Stimulated activated CD4-positive, alpha-beta T cell treated with anti-CD3 and anti-CD28 coated beads, Interleukin-2, amount 100 ng/mL, for 4 hours (primary cell): ENCODE measurements around the gene ISG20L2.

Experiments
- DNase-seq: peaks from one replicate; pipeline ENCODE4 v3.0.0-alpha.2; 2020; ENCODE audit warnings: low read depth

The ISG20L2 gene

GRCh38 chr1:156740741-156741480 is 12.3 kb upstream of the ISG20L2 start, which contains the start of gene MRPL24:
Gene MRPL24, minus strand, starts transcription at chr1:156741088. Its CDS starts 2,384 bp downstream, at chr1:156738704.
- DNase-seq: peak; percentile 95

DNA sequence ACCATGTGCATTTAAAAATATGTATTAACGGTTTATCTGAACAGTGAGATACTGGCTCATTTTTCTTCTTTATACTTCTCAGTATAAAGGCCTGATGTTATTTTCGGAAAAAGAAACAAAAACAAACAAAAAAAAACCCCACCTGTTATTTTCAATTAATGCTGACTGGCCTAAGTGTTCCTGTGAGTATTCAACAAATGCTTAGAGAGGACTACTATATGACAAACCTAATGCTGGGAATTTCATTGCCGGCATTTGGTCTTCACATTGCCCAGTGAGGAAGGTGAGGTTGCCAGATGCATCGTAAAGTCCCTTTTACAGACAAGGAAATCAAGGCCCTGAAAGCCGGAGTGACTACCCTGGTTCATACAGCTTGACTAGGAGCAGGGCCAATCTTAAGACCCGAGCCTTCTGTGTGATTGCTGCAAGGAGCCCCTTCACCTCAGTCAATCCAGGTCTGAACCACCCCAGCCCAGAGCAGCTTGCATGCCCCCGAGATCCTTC is 11.7 kb upstream of the ISG20L2 start:
- DNase-seq: no peak

DNA sequence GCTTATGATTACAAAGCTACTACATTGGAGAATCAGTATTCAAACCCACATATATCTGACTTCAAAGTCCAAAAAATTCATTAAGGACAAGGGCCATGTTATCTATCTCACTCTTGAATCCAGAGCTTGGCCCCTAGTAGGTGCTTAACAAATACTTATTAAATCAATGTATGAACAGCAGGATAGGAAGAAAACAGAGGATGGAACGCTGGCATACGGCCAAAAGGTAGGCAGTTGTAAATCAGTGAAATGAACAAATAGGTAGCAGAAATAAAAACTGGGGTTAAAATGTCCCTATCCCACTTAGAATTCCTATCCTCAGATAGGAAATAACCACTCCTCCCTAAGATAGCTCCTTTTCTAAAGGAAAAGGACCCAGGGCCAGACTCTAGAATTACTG is 10.3 kb upstream of the ISG20L2 start:
- no peak for DNase-seq

- DNase-seq: no peak
Observed at GRCh38 chr1:156738407-156738806, 9.8 kb upstream of the ISG20L2 start.

- DNase-seq: no peak
Observed at GRCh38 chr1:156733989-156734584, 5.5 kb upstream of the ISG20L2 start.

DNA sequence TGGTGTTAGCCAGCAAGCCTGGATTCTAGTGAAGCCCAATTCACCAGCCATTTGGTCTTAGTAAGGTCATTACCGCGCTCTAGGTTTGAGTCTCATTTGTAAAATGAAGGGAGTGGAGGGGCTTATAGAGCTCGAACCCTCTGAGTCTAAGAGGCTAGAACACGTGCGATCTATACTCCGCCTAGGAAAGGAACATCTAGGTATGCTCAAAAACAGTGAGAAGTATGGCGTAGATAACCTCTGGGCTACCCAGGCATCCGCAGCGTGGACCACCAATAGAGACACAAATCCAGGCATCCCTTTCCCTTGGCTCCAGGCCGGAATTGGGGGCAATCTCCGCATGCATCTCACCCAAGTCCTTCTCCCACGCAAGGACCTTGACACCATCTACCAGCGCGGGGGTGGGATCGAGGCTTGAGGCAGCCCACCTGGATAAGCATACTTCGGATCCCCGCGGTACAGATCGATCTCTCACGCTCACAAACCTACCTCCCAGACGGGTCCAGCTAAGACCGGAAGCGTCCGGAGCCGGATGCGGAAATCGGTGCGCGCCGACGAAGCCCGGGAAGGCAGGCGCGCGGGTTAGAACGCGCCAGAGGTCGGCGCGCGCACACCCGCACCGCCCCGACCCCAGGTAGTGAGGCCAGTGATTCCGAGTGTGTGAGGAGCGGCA is 504 bp downstream of the ISG20L2 start, which contains the start of gene METTL25B:
Gene METTL25B (plus strand): TSS at position 544 of the 673 bp plus-strand sequence. CDS start 636 bp downstream, outside the sequence.
- peak; percentile 57 for DNase-seq

DNA sequence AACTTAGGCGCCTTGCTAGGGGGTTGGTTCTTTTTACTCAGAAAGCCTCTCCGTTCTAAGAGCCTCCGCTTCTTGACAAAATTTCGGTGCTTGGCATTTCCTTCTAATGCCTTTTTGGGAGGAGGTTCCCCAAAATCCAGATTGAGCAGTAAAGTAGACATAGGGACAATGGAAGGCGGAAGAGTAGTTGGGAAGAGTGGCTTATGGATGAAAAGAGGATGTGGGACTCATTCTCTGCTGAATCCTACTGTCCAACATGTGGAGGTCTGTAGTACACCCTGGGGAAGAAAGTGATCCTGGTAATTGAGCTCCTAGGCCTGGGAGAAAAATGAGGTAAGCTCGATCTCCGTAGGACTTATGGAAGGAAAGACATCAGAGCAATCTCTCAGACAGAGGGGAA is 1.1 kb downstream of the ISG20L2 start:
- DNase-seq: no peak

DNA sequence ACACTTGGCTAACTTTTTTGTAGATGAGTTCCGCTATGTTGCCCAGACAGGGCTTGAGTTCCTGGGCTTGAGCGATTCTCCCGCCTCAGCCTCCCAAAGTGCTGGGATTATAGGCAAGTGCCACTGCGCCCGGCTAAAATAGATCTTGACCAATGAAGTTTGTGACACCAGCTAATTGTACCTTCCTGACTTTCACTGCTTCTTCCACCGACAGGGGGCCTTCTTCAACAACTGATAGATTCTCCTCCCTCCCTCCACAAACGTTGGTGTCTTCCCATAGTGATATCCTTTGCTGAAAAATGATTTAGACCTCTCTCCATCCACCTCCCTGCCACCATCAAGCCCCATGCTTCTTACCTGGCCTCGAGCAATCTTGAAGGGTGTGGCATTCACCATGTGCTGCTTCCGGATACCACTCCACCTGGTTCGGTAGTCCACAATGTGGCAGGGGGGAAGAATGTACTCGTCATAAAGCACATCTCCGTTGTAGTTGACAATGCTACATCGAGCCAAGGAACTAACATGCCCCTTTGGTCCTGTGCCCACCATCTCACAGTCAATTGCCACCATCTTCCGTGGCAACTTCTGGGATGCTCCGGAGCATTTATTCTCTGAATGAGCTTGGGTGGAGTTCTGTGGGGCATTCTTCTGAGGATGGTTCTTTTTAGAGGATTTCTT is 1.9 kb downstream of the ISG20L2 start:
- no peak for DNase-seq

DNA sequence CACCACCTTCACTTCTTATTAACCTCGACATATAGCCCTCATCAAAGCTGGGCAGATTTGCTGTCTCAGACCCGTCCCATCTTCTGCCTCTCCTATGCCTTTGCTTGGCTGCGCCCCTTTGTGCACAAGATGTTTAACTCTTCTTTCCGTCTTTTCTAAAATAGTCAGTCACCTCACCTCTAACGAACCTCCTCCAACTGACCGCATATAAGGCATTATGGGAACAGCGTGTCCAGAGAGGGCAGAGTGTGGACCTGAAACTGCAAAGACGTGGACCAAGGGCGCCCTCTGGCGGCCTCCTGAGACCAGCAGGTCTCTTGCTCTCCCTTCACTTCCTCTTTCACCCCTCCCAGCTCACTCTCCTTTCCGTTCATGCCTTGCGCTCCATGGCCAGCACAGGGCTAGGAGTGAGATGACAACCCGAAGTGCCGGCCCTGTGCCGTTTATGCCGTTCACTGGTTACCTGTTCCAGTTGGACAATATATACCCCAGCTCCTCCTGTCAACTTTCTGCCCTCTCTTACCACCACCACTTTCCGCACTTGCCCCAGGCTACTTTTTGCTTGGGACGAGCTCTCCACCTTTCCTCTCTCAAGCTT is 2.8 kb downstream of the ISG20L2 start:
- DNase-seq: peak; percentile 60

- no peak for DNase-seq
Observed at GRCh38 chr1:156721535-156721934, 7.0 kb downstream of the ISG20L2 start.

- no peak for DNase-seq
Observed at GRCh38 chr1:156721131-156721530, 7.4 kb downstream of the ISG20L2 start.

DNA sequence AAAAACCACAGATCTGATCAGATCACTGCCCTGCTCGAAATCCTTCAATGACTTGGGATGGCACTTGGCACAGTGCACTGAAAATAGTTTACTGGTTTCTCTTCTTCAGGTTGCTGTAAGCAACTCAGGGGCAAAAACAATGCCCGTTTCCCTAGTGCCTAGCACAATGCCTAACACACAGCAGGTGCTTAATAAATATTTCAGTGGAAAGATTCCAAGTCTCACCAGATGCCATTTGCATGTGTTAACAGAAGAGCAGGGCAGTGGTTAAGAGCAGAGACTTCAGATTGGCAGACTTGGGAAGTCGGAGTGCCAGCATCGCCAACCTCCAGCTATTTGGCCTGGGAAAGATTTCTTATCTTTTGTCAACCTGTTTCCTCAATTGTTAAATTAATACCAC is 11.2 kb downstream of the ISG20L2 start:
- no peak for DNase-seq

- DNase-seq: no peak
Observed at GRCh38 chr1:156714830-156715229, 13.7 kb downstream of the ISG20L2 start.

- DNase-seq: no peak
Observed at GRCh38 chr1:156712626-156713025, 15.9 kb downstream of the ISG20L2 start.

- no peak for DNase-seq
Observed at GRCh38 chr1:156711011-156711817, 17.4 kb downstream of the ISG20L2 start.

DNA sequence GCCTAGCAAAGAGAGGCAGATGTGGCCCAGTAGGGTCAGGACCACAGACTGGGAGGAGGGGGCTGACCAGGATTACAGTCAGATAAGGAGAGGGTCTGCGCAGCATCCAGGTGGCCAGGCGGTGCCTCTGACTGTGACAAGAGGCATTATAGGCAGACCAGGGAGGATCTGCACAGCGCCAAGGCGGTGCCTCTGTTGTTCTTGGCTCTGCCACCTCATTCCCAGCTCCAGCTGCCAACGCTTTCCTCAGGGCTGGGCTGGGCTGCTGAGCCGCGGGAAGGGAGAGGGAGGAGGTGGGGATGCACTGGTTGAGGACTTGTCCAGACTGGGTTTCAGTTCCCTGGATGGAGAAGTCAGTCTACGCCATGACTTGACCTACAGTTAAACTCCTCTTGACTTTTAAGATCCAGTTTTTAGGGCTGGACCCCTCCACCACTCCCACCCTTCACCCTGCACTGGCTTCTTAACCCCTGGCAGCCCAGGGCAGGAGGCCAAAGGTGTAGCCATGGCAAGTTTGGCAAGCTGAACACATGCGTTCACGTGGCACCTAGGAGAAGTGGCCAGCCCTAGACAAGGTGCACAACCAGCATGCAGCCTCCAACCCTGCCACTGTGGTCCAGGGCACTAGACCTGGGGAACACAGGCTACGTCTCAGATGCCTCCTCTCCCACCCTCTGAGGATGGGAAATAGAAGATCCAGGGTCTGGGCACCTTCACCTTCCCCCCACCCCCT is 18.6 kb downstream of the ISG20L2 start:
- no peak for DNase-seq

- DNase-seq: no peak
Observed at GRCh38 chr1:156709031-156709430, 19.5 kb downstream of the ISG20L2 start.

DNA sequence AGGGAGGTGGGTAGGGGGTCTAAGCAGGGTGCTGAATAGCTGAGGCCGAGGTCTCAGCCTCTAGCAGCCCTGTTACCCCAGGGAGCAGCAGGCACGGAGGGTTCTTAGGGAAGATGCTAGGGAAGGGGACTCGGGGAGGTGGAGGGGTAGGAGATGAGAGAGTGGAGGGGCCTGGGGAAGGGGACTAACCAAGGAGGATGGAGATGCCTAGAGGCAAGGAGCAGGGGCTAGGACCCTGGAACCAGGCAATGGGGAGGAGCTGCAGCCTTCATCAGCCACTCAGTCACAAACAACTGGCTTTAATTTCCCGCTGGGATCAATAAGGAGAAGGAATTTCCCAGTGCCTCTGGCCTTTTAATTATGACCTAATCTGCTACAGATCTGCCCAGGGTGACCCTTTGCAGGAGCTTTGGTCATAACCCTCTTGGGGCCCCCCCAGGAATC is 20.3 kb downstream of the ISG20L2 start:
- no peak for DNase-seq

GRCh38 chr1:156707417-156708217 is 20.9 kb downstream of the ISG20L2 start:
- no peak for DNase-seq
